Fibroblast of skin of abdomen (primary cell): Measurements from ENCODE around the gene MYOZ3.

Experiments
- DNase-seq: peaks from one replicate; pipeline ENCODE4 v3.0.0-alpha.2; 2013

MYOZ3 gene

GRCh38 chr5:150659360-150660107 is 1.5 kb upstream of the MYOZ3 start:
- DNase-seq: no peak

- DNase-seq: no peak
Observed at GRCh38 chr5:150660108-150660831, 781 bp upstream of the MYOZ3 start.

DNA sequence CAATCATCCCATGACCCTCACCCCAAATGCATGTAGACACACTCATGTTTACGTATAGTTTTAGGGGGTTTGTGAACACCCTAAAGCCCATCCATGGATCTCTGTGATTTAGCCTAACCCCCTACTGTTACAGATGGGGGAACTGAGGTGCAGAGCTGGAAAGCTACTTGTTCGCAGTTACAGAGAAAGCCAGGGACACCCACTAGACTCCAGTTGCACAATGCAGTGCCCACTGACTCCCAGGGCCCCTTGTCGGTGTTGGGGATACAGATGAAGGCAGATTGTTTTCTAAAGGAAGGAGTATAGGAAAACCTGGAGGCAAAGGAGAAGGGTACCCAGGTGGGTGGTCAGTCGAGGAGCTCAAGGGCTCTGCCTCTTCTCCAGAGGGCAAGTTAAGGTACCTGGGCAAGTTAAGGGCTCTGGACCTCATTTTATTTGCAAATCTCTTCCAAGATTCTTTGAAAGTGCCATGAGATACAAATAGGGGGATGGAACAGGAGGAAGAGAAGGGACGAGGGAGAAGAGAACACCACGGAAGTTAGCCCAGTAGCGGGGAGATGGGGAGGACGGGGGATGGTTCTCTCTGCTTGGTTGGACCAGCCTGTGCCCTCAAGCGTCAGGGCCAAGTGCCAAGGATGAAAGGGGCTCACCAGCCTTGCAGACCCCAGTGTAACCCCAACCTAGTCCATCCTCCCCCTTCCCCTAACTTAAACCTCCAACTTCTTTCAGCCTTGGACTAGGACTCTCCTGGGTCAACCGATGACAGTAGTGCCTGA is 958 bp downstream of the MYOZ3 start:
- DNase-seq: no peak

- DNase-seq: no peak
Observed at GRCh38 chr5:150662731-150663516, 1.9 kb downstream of the MYOZ3 start.

- no peak for DNase-seq
Observed at GRCh38 chr5:150663936-150664335, 2.9 kb downstream of the MYOZ3 start.

DNA sequence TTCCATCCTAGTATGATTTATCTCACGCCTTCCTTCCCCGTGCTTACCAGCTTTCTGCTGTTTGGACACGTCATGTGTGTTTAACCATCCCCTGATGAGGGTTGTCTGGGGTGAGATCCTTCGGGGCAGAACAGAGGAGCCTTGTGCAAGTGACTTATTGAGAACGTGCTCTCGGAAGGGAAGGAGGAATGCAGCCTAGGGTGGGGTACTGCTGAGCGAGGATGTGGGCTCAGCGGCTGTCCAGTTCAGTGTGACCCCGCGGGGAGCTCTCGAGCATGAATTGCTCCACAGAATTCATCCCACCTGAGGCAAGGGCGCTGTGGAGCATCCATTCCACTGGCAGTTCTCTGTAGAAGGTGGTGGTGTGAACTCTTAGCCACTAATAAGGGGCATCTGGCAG is 4.0 kb downstream of the MYOZ3 start:
- DNase-seq: peak; percentile 69

GRCh38 chr5:150670275-150670947 is 9.4 kb downstream of the MYOZ3 start:
- no peak for DNase-seq

DNA sequence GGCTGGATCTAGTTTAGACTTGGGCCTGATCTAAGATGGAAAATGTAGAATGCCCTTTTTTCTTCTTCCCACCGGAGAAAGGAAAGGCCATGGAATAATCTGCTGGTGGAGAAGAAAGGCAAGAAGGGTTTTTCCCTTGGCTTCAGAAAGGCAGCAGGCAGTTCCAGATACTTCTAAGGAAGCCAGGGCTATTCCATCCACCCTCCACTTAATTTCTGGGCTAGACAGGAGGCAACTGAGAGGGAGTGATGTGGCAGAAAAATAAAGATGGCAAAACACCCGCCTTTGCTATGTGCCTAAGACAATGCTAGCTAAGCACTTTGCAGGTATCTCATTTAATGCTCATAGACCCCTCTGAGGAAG is 9.9 kb downstream of the MYOZ3 start:
- DNase-seq: no peak

DNA sequence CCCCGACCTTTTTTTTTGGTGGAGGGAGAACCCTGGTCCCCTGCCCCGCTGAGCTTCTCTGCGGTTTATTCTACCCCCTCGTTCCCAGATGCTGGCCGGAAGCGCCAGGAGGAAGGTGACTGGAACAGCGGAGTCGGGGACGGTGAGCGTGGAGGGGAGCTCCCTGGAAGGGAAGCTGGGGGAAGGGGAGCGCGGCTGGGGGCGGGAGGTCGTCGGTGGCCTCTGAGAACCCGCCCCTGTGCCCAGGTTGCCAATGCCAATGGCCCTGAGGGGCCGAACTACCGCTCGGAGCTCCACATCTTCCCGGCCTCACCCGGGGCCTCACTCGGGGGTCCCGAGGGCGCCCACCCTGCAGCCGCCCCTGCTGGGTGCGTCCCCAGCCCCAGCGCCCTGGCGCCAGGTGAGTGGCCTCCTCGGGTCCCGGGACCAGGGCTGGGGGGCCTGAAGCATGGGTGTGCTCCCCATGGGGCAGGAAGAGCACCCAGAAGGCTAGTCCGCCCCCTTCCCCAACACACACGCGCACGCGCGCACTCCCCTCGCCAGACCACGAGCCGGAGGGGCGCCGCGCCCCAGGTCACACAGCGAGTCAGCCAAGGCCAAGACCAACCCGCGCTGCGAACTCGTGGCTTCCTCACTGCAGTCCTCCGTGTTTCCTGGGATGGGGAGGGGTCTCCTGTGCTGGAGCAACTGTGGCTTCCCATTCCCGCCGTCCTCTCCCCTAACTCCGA is 10.6 kb downstream of the MYOZ3 start:
- DNase-seq: no peak

DNA sequence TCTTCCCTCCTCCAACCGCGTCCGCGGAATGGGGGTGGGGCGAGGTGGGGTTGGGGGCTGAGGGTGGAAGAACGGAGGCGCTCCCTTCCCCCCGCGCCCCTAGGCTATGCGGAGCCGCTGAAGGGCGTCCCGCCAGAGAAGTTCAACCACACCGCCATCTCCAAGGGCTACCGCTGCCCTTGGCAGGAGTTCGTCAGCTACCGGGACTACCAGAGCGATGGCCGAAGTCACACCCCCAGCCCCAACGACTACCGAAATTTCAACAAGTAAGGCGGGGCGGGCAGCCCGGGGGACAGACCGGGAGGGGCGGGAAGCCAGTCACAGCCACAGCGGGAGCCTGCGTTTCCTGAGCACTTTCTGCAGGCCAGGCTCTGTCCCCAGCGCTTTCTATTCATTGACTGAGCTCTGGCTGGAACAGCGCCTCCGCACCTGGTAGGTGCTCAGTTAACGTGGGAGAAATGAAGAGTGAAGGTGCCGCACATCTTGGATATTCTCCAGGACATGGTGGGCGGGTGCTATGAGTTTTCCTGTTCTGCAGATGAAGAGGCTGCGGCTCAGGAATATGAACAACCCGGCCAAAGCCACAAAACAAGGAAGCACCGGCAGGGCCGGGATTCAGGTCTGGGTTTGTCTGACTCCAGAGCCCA is 11.3 kb downstream of the MYOZ3 start:
- DNase-seq: peak; percentile 27

DNA sequence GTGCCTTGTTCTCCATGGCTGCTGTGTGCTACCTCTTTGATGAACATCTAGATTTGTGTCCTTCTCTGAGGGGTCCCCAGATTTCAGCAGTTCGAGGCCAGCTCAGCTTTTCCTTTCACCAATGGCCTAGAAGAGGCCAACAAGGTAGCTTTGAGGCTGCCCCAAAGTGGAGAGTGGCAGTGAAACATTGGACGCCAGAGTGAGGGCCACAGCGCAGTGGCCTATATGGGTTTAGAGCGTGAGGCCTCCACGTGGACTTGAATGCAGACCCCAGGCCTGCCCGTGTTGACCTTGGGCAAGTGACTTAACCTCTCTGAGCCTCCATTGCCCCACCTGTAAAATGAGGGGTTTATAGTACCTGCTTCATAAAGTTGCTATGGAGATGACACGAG is 11.8 kb downstream of the MYOZ3 start:
- no peak for DNase-seq

- DNase-seq: no peak
Observed at GRCh38 chr5:150674341-150674821, 13.3 kb downstream of the MYOZ3 start.

GRCh38 chr5:150675069-150675468 is 14.0 kb downstream of the MYOZ3 start:
- no peak for DNase-seq

DNA sequence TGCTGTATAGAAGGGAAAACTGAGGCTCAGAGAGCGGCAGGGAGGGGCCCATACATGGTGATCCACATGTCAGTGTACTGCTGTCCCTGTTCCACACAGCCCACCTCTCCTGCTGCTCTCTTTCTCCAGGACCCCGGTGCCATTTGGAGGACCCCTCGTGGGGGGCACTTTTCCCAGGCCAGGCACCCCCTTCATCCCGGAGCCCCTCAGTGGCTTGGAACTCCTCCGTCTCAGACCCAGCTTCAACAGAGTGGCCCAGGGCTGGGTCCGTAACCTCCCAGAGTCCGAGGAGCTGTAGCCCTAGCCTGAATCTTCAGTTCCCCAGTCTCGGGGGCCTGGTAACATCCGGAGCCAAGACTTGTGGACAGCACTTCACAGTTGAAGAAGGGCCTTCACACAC is 15.5 kb downstream of the MYOZ3 start:
- no peak for DNase-seq

- no peak for DNase-seq
Observed at GRCh38 chr5:150689120-150689519, 28.1 kb downstream of the MYOZ3 start.

- DNase-seq: no peak
Observed at GRCh38 chr5:150690760-150691159, 29.7 kb downstream of the MYOZ3 start.

GRCh38 chr5:150692276-150692675 is 31.2 kb downstream of the MYOZ3 start:
- DNase-seq: no peak

GRCh38 chr5:150694612-150695011 is 33.6 kb downstream of the MYOZ3 start:
- DNase-seq: peak; percentile 45

- DNase-seq: no peak
Observed at GRCh38 chr5:150700246-150700593, 39.2 kb downstream of the MYOZ3 start.

GRCh38 chr5:150700594-150701377 is 39.7 kb downstream of the MYOZ3 start, which contains the start of gene RBM22:
TSS of gene RBM22 (minus strand) at chr5:150701062. CDS start at chr5:150700985, 77 bp downstream.
- peak; percentile 88 for DNase-seq
